CD4-positive, alpha-beta T cell treated with Interleukin-21 for 1 hour (primary cell): ENCODE measurements around the gene PLEKHD1.
A peak's percentile ranks its signal among the peaks of the same experiment; 100 is the strongest.

Experiments used
- DNase-seq: peaks from one replicate; pipeline ENCODE4 v3.0.0-alpha.2; 2020

PLEKHD1 gene

DNA sequence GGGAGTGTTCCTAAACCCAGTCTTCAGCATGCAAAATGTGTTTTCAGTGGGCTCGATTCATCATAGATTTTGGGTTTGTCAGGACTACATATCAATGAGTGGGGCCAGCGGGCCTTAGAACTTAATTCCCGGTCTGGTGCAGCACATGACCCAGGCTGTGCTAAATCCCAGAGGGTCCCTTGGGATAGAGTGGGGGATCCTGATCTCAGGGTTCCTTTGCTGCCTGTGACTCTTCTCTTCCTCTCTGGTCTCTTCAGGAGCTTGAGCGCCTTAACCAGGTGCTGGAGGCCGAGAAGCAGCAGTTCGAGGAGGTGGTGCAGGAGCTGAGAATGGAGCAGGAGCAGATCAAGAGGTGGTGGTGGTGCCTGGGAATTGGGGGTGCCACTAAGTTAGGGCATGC lies 37.5 kb downstream of the PLEKHD1 start:
- no peak for DNase-seq

DNA sequence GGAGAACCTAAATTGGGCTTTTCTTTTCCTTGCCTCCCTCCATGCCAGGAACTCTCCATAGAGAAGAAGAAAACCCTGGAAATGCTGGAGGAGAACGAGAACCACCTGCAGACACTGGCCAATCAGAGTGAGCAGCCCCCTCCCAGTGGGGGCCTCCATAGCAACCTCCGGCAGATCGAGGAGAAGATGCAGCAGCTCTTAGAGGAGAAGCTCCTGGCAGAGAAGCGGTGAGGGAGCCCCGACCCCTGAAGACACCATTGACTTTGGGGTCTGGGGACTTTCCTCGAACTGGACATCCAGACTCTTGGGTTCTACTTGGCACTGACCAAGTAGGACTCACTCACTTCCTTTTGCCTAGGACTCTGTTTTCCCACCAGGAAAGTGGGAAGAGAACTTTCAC lies 41.4 kb downstream of the PLEKHD1 start:
- no peak for DNase-seq

GRCh38 chr14:69527635-69528034 lies 43.1 kb downstream of the PLEKHD1 start:
- no peak for DNase-seq

- no peak for DNase-seq
Measured at GRCh38 chr14:69528143-69528542, 43.6 kb downstream of the PLEKHD1 start.

DNA sequence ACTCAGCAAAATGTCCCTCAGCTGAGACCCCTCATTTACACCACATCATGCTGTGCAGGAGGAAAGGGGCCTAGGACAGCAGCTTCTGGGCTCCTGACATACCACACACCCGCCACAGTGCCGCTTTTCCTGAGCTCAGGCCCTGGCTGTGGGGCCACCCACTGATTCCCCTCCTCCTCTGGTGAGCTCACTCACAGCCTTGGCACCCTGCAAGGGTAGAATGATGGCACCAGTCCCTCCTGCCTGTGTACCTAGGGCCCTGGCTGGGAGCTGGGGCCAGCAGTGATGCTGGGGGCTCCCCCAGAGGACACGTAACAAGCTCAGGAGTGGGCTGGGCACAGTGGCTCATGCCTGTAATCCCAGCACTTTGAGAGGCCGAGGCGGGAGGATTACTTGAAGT lies 44.4 kb downstream of the PLEKHD1 start:
- no peak for DNase-seq

- no peak for DNase-seq
Measured at GRCh38 chr14:69529563-69529962, 45.0 kb downstream of the PLEKHD1 start.

- DNase-seq = no peak
Measured at GRCh38 chr14:69530095-69530494, 45.6 kb downstream of the PLEKHD1 start.

DNA sequence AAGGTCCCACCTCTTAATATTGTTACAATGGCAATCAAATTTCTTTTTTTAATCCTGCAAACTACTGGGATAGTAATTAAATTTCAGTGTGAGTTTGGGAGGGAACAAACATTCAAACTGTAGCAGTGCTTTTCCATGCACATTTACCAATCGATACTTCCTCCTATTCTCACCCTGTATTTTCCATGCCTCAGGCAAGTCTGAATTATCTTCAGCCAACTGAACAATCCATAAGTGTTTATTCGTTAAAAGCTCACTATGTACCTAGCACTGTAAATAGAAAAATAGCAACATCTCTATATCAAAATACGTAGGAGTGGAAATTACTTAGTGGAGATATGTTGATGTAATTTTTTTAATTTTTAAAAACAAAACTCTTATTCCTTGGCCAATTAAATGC lies 46.6 kb downstream of the PLEKHD1 start:
- no peak for DNase-seq

DNA sequence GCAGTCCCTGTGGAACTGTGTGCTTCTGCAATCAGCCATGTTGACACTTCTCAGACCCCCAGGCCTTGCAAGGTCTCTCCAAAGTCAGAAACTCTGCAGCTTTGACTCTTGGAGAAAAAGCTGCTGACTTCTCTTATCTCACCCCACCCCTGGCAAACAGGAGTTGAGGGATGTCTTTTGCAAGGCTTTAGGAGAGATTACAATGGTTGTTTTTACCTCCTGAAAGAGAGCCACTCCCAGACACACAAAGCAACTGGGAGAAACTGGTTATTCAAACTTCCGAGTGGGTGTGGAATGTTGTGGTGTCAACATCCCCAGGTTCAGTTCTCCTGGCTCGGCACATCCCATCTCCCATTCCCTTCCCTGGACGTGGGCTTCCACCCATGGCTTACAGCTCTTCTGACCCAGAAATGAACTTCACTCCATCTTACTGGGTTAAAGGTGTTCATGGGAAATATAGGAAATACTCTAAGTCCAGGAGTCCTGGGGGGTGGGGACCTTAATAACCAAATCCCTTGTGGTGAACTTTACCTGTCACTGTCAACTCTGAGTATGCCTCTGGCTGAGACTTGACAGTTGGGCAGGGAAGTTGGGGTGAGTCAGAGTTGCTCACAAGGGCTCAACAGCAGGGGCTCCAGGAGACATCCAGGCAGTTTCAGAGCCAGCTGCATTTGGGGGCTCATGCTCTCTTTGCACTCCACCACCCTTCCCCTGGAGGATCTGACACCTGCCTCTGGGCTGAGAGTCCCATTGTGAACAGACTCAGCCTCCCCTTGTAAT lies 48.2 kb downstream of the PLEKHD1 start:
- DNase-seq = no peak

DNA sequence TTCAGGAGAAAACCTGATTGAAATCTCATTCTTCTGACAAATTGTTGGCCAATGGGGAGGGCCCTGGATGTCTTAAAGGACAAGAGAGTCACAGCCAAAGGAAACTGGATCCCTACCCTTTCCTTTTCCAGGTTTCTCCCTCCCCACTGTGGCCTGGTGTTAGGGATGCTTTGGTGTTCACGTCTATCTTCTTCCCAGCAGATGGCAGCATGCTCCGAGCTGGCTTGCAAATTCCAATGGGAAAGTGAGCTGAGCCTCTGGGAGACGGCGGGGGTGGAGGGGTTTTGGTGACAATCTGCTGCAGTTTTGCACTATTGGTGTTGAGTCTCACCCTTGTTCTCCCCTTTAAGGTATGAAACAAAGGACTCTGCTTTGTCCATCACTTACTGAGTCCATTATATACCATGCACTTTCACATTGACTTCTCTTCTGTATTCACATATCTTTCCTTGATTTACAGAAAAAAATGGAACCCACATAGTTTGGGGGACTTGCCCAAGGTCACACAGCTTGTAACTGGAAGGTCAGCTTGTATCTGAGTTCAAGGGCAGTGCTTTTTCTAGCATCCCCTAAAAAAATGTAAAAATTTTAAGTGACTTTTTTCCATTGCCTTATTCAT lies 50.8 kb downstream of the PLEKHD1 start:
- no peak for DNase-seq

- no peak for DNase-seq
Measured at GRCh38 chr14:69536971-69537370, 52.4 kb downstream of the PLEKHD1 start.

DNA sequence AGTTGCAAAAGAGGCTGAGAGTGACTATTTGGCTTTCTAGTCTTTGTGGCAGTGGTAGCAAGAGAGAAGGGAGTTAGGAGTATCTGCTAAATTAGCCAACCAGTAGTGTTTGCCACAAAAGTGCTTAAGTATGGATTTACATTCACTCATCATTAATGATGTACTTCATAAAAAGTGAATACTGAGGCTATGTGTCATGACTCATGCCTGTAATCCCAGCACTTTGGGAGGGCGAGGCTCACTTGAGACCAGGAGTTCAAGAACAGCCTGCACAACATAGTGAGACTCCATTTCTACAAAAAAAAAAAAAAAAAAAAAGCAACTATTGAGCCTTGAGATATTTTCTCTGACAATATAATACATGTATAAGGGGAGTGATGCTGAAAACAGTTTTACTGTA lies 53.4 kb downstream of the PLEKHD1 start:
- no peak for DNase-seq

GRCh38 chr14:69538766-69539165 lies 54.2 kb downstream of the PLEKHD1 start:
- no peak for DNase-seq

- no peak for DNase-seq
Measured at GRCh38 chr14:69539631-69540410, 55.3 kb downstream of the PLEKHD1 start.

- DNase-seq = no peak
Measured at GRCh38 chr14:69540654-69541335, 56.3 kb downstream of the PLEKHD1 start.

DNA sequence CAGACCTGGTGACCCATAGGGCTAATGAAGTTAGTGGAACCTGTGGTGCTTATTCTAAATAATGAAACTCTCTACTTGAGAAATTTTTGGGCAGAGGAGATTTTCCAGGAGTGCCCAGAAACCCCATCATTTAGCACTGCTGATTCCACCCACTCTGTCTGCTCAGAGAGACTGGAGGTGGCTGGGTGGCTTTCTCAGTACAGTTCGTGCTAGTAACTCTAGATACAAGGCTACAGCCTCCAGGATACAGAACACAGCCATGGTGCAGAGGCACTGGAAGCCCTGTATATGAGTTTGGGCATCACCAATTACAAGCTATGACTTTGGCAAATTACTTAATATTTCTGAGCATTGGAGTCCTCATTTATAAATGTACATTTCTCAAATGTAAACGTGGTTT lies 57.8 kb downstream of the PLEKHD1 start:
- DNase-seq = no peak

DNA sequence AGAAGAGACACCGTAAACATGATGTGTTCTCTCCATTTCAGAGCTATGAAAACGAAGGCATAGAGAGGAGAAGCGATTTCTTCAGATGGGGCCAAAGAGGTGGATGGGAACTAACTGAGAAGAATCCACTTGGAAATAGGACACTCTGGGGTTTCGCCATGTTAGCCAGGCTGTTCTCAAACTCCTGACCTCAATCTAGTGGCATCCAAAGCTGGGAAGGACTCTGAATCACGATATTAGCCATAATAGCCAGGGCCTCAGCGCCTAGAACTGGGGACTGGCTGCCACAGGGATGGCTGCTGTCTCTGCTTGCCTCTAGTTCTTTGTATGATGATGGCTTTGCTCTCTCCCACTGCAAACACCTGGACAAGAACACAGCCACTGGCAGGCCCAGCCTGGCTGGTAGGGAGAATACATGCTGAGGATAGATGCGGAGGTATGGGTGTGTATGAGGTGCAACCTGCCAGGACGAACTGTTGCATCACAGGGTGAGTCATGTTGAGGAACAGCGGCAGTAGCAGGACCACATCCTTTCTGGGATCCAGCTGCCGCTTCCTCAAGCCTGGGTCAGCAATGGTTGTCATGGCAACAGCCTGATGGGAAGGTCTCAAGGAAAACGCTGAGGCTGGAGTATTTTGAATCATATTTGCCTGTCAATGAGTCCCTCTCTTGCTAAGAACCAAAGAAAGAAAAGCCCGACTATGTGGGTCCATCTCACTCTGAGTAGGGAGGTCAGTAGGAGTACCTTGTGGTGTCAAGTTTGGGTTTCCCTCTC lies 59.0 kb downstream of the PLEKHD1 start:
- peak; percentile 32 for DNase-seq

DNA sequence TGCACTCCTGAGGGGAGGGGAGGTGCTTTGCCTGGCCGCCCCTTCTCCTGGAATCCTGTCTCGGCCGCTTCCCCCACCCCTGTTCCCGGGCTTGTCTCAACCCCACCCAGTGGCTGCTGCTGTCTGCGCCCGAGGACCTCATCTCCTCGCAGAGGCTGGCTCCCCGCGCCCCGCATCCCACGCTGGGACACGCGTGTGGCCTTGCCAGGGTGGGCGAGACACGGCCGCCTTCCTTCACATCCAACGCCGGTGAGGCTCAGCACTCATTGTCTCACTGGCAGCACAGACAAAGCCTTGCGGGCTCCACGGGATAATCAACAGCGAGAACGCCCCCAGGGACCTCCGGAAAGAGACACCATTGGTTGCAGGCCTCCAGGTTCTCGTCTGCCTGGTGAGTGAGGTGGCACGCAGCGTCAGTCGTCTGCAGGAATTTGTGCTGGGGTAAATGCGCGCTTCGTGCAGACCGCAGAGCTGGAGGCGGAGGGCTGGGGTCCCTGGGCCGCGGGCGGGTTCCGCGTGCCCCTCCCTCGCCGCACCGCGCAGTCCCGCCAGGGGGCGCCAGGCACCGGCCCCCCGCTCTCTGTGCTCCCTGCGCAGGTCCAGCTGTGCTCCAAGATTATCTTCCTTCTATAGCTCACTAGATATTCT lies 63.3 kb downstream of the PLEKHD1 start:
- DNase-seq = peak; percentile 9

DNA sequence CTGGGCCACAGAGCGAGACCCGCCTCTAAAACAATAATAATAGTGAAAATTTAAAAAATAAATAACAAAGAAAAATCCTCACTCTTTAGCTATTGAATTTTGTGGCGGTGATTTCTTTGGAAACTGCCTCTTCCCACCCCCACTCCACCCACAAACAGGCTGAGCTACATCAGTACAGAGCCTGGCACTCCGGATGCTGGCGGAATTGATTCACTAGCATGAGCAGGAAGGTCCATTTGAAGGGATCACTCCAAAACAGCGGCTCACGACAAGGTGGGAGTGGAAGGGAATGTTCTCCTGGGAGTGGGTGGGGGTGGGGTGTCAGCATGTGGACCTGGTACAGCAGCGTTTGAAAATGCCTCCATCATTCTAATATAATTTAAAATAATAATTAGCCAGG lies 64.0 kb downstream of the PLEKHD1 start:
- DNase-seq = no peak

DNA sequence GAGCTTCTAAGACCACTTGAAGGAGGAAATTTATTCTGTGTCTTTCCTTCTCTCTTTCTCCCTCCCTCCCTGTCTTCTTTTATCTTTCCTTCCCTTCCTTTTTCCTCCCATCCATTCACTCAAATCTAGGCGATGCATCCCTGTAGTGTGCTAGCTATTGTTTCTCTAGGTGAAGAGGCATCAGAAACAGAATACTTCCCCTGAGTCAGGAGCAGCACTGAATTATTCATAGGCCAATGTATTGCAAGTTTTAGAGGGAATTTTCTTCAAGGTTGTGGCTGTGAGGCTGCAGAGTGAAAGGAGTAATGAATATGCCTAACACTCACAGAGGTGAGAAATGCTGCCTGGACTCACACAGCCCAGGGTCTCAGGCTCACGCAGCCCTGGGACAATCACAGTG lies 67.0 kb downstream of the PLEKHD1 start:
- no peak for DNase-seq

DNA sequence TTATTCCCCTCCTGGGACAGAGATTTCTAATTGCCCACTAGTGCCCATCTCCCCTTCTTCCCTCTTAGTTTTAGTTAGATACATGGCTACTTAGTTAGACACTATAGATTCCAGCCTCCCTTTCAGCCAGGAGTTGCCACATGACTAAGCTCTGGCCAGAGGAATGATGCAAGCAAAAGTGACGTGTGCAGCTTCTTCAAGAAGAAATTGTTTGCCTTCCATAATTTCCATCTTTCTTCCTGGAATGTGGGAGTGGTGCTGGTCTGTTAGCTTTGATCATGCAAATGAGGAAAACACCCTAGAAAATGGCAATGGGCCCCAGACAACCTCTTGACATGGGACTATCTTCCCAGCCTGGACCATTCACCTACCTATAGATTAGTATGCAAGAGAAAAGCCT lies 68.7 kb downstream of the PLEKHD1 start:
- DNase-seq = no peak

DNA sequence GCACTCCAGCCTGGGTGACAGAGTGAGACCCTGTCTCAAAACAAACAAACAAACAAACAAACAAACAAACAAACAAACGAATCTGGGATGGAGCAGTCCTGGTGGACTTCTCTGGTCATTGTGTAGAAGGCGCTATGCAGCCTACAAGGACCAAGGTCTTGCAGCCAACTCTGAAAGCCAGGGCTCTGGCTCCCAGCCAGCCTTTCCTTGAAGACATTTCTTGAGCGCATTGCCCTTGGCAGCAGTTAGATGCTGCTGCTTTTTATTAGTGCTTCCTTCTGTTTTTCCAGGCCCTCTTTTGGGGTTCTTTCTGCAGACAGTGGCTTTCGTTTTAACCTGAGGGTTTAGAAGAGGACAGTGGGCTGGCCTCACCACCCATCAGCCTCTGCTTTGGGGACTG lies 70.0 kb downstream of the PLEKHD1 start:
- DNase-seq = no peak
